Mesendoderm (in vitro differentiated cells): ENCODE data around the gene GABRA4.

Experiments used
- DNase-seq: peaks from one replicate; pipeline ENCODE4 v3.0.0; 2013
- H2AK5ac ChIP-seq: 2 replicates; pipeline ENCODE4 v1.6.1; 2013; ENCODE audit warnings: low read length, inconsistent platforms
- H2BK120ac ChIP-seq: 2 replicates; pipeline ENCODE4 v1.6.1; 2013; ENCODE audit warnings: low read depth, mild to moderate bottlenecking, low read length, moderate library complexity, mixed read lengths
- H2BK15ac ChIP-seq: replicated peaks from 2 replicates; pipeline ENCODE4 v1.6.1; 2013; ENCODE audit warnings: low read depth, mild to moderate bottlenecking, moderate library complexity
- H2BK5ac ChIP-seq: 2 replicates; pipeline ENCODE4 v1.6.1; 2013; ENCODE audit warnings: low read length, inconsistent platforms
- H3K18ac ChIP-seq: 2 replicates; pipeline ENCODE4 v1.6.1; 2013; ENCODE audit warnings: mild to moderate bottlenecking, low read length, mixed read lengths
- H3K23ac ChIP-seq: one replicate; pipeline ENCODE4 v1.6.1; 2013; ENCODE audit warnings: low read length
- H3K27ac ChIP-seq: 2 replicates; pipeline ENCODE4 v1.5.1; 2013; ENCODE audit warnings: low read depth, mild to moderate bottlenecking, inconsistent platforms, low read length, moderate library complexity
- H3K27me3 ChIP-seq: 2 replicates; pipeline ENCODE4 v1.6.1; 2013; ENCODE audit warnings: low read length, control low read depth, mild to moderate bottlenecking, inconsistent platforms; ENCODE audit not compliant: insufficient read depth, poor library complexity
- H3K36me3 ChIP-seq: 2 replicates; pipeline ENCODE4 v1.6.1; 2013; ENCODE audit warnings: low read length, inconsistent platforms; ENCODE audit not compliant: control insufficient read depth, insufficient read depth
- H3K4ac ChIP-seq: one replicate; pipeline ENCODE4 v1.6.1; 2013; ENCODE audit warnings: low read depth, mild to moderate bottlenecking, low read length, moderate library complexity
- H3K4me1 ChIP-seq: 2 replicates; pipeline ENCODE4 v1.6.1; 2013; ENCODE audit warnings: low read depth, low read length, inconsistent platforms; ENCODE audit not compliant: control insufficient read depth
- H3K4me2 ChIP-seq: 2 replicates; pipeline ENCODE4 v1.6.1; 2013; ENCODE audit warnings: low read length
- H3K4me3 ChIP-seq: 2 replicates; pipeline ENCODE4 v1.5.1; 2013; ENCODE audit warnings: mild to moderate bottlenecking, low read length
- H3K56ac ChIP-seq: one replicate; pipeline ENCODE4 v1.6.1; 2013; ENCODE audit warnings: low read length
- H3K79me1 ChIP-seq: 2 replicates; pipeline ENCODE4 v1.6.1; 2013; ENCODE audit warnings: low read length, inconsistent platforms
- H3K79me2 ChIP-seq: 2 replicates; pipeline ENCODE4 v1.6.1; 2013; ENCODE audit warnings: mild to moderate bottlenecking, low read length; ENCODE audit not compliant: control insufficient read depth, insufficient read depth
- H3K9ac ChIP-seq: 2 replicates; pipeline ENCODE4 v1.6.1; 2013; ENCODE audit warnings: low read length, inconsistent platforms
- H4K5ac ChIP-seq: one replicate; pipeline ENCODE4 v1.6.1; 2013; ENCODE audit warnings: low read length
- H4K8ac ChIP-seq: one replicate; pipeline ENCODE4 v1.6.1; 2013; ENCODE audit warnings: low read depth, mild to moderate bottlenecking, control low read depth, low read length, moderate library complexity
- WGBS: extraction: QIAGEN DNeasy Blood & Tissue Kit; methylation state at CpG from one replicate; pipeline ENCODE4 v1.1.7; 2013; ENCODE audit warnings: low lambda C conversion rate, missing lambda C conversion rate; ENCODE audit not compliant: insufficient coverage; ENCODE audit errors: extremely low coverage; 5-methylcytosine and 5-hydroxymethylcytosine counted together

Gene GABRA4

GRCh38 chr4:46986922-46987638, 6.3 kb downstream of the GABRA4 start:
- Histone ChIP-seq H4K5ac (no peak overlapping the region), H2BK15ac (no peak overlapping the region), H3K56ac (no peak overlapping the region), H3K4me2 (no peak overlapping the region), H3K27me3 (peaks cover 6% of the 10 kb centered on the region), H3K9ac (no peak overlapping the region), H3K27ac (no peak overlapping the region), H3K4me3 (no peak overlapping the region), H3K4me1 (no peaks in the 10 kb centered on the region), H3K18ac (no peak overlapping the region), H2AK5ac (no peak overlapping the region), H3K79me1 (no peaks in the 10 kb centered on the region), H3K36me3 (no peaks in the 10 kb centered on the region), H3K79me2 (no peaks in the 10 kb centered on the region), H2BK120ac (no peak overlapping the region), H3K23ac (no peak overlapping the region), H4K8ac (no peak overlapping the region), H2BK5ac (no peak overlapping the region), H3K4ac (no peak overlapping the region)
- WGBS = 100% methylated on average over 1 of the region's 3 CpGs
- no peak for DNase-seq

GRCh38 chr4:46984781-46985180, 8.6 kb downstream of the GABRA4 start:
- no peak overlapping the region for H2BK120ac ChIP-seq
- no peak overlapping the region for H3K4me3 ChIP-seq
- no peaks in the 10 kb centered on the region for H3K27me3 ChIP-seq
- no peak for DNase-seq
- no peaks in the 10 kb centered on the region for H3K79me1 ChIP-seq
- H4K5ac ChIP-seq = no peak overlapping the region
- no peak overlapping the region for H2BK15ac ChIP-seq
- no peak overlapping the region for H3K4ac ChIP-seq
- H3K79me2 ChIP-seq = no peaks in the 10 kb centered on the region
- no peak overlapping the region for H3K56ac ChIP-seq
- no peak overlapping the region for H3K9ac ChIP-seq
- H3K27ac ChIP-seq = no peak overlapping the region
- no peak overlapping the region for H4K8ac ChIP-seq
- no peak overlapping the region for H2AK5ac ChIP-seq
- no peak overlapping the region for H3K18ac ChIP-seq
- H3K36me3 ChIP-seq = no peaks in the 10 kb centered on the region
- no peak overlapping the region for H2BK5ac ChIP-seq
- no CpG with 5 or more reads among the region's 1 CpG for WGBS
- H3K4me1 ChIP-seq = no peaks in the 10 kb centered on the region
- no peak overlapping the region for H3K23ac ChIP-seq
- H3K4me2 ChIP-seq = no peak overlapping the region

- Histone ChIP-seq H2AK5ac (no peak overlapping the region), H3K4me3 (no peak overlapping the region), H3K4ac (no peak overlapping the region), H2BK5ac (no peak overlapping the region), H3K27ac (no peak overlapping the region), H2BK15ac (no peak overlapping the region), H3K79me1 (no peaks in the 10 kb centered on the region), H3K4me2 (no peak overlapping the region), H3K9ac (no peak overlapping the region), H3K4me1 (no peaks in the 10 kb centered on the region), H3K23ac (no peak overlapping the region), H4K5ac (no peak overlapping the region), H3K18ac (no peak overlapping the region), H4K8ac (no peak overlapping the region), H3K79me2 (no peaks in the 10 kb centered on the region), H2BK120ac (no peak overlapping the region), H3K56ac (no peak overlapping the region), H3K27me3 (no peaks in the 10 kb centered on the region), H3K36me3 (no peaks in the 10 kb centered on the region)
- WGBS = no CpG with 5 or more reads among the region's 4 CpGs
- DNase-seq = no peak
Measured at GRCh38 chr4:46980851-46981250, 12.5 kb downstream of the GABRA4 start.

GRCh38 chr4:46979726-46980125, 13.7 kb downstream of the GABRA4 start:
- H2BK120ac ChIP-seq = no peak overlapping the region
- H3K9ac ChIP-seq = no peak overlapping the region
- no peak overlapping the region for H3K4ac ChIP-seq
- H3K27ac ChIP-seq = no peak overlapping the region
- H3K79me2 ChIP-seq = no peaks in the 10 kb centered on the region
- H3K4me2 ChIP-seq = no peak overlapping the region
- no peaks in the 10 kb centered on the region for H3K79me1 ChIP-seq
- H4K8ac ChIP-seq = no peak overlapping the region
- no peak overlapping the region for H2BK5ac ChIP-seq
- no peaks in the 10 kb centered on the region for H3K27me3 ChIP-seq
- WGBS = no CpG with 5 or more reads among the region's 4 CpGs
- H3K4me1 ChIP-seq = no peaks in the 10 kb centered on the region
- no peaks in the 10 kb centered on the region for H3K36me3 ChIP-seq
- DNase-seq = no peak
- no peak overlapping the region for H3K56ac ChIP-seq
- H4K5ac ChIP-seq = no peak overlapping the region
- no peak overlapping the region for H3K23ac ChIP-seq
- H3K18ac ChIP-seq = no peak overlapping the region
- no peak overlapping the region for H2BK15ac ChIP-seq
- H2AK5ac ChIP-seq = no peak overlapping the region
- no peak overlapping the region for H3K4me3 ChIP-seq

- no peak overlapping the region for H4K8ac ChIP-seq
- no CpG with 5 or more reads among the region's 2 CpGs for WGBS
- H2BK15ac ChIP-seq = no peak overlapping the region
- H3K4me1 ChIP-seq = no peaks in the 10 kb centered on the region
- H3K56ac ChIP-seq = no peak overlapping the region
- H3K27ac ChIP-seq = no peak overlapping the region
- no peak overlapping the region for H3K9ac ChIP-seq
- H3K4me2 ChIP-seq = no peak overlapping the region
- no peak overlapping the region for H3K4me3 ChIP-seq
- no peak for DNase-seq
- H3K79me1 ChIP-seq = no peaks in the 10 kb centered on the region
- H3K27me3 ChIP-seq = no peaks in the 10 kb centered on the region
- H2BK120ac ChIP-seq = no peak overlapping the region
- no peak overlapping the region for H3K23ac ChIP-seq
- H2AK5ac ChIP-seq = no peak overlapping the region
- H2BK5ac ChIP-seq = no peak overlapping the region
- H3K36me3 ChIP-seq = no peaks in the 10 kb centered on the region
- no peak overlapping the region for H4K5ac ChIP-seq
- no peak overlapping the region for H3K18ac ChIP-seq
- no peak overlapping the region for H3K4ac ChIP-seq
- H3K79me2 ChIP-seq = no peaks in the 10 kb centered on the region
Measured at GRCh38 chr4:46979283-46979682, 14.1 kb downstream of the GABRA4 start.

GRCh38 chr4:46977245-46977644, 16.1 kb downstream of the GABRA4 start:
- no peak overlapping the region for H4K8ac ChIP-seq
- no CpG with 5 or more reads among the region's 2 CpGs for WGBS

More at GRCh38 chr4:46977245-46977644, 16.1 kb downstream of the GABRA4 start:
- Histone ChIP-seq H3K79me2 (no peaks in the 10 kb centered on the region), H3K4me3 (no peak overlapping the region), H2AK5ac (no peak overlapping the region), H3K36me3 (no peaks in the 10 kb centered on the region), H3K79me1 (no peaks in the 10 kb centered on the region), H3K4me2 (no peak overlapping the region), H3K18ac (no peak overlapping the region), H3K9ac (no peak overlapping the region), H3K23ac (no peak overlapping the region), H3K4me1 (no peaks in the 10 kb centered on the region), H2BK5ac (no peak overlapping the region), H2BK15ac (no peak overlapping the region), H3K27me3 (no peaks in the 10 kb centered on the region), H4K5ac (no peak overlapping the region), H3K56ac (no peak overlapping the region), H2BK120ac (no peak overlapping the region), H3K4ac (no peak overlapping the region), H3K27ac (no peak overlapping the region)
- no peak for DNase-seq
